ENCODE results near the gene GEMIN7.

The GEMIN7 gene

GRCh38 chr19:45096700-45097099, 17.6 kb downstream of the GEMIN7 start:
- peaks cover 62% of the 10 kb centered on the region for H3K4me1 ChIP-seq (ENCODE audit: insufficient read depth, low read length, severe bottlenecking)
- no peak overlapping the region for H3K4me3 ChIP-seq (ENCODE audit: low read depth, low read length, poor library complexity, severe bottlenecking)
- no peaks in the 10 kb centered on the region for H4K20me1 ChIP-seq (ENCODE audit: insufficient read depth, low read length)
- H3K79me2 ChIP-seq (ENCODE audit: insufficient read depth, low read length) = peaks cover 40% of the 10 kb centered on the region
- H3K9me2 ChIP-seq (ENCODE audit: low read depth, low read length) = no peaks in the 10 kb centered on the region
- H3K9me3 ChIP-seq (ENCODE audit: low read length) = no peaks in the 10 kb centered on the region
- H3F3A ChIP-seq (ENCODE audit: insufficient read depth, low read length) = no peaks in the 10 kb centered on the region
- H3K36me3 ChIP-seq (ENCODE audit: insufficient read depth, low read length) = peaks cover 18% of the 10 kb centered on the region
- H3K27me3 ChIP-seq (ENCODE audit: insufficient read depth, low read length) = no peaks in the 10 kb centered on the region
- TF ChIP-seq CTCF (IDR thresholded peaks at IDR 0.05; ENCODE audit: low read length) (no peak), EZH2 (IDR thresholded peaks at IDR 0.05; ENCODE audit: borderline replicate concordance, low read length) (no peak)
- no peak overlapping the region for H2AFZ ChIP-seq (ENCODE audit: low read length)
- no peak overlapping the region for H3K27ac ChIP-seq (ENCODE audit: low read depth, low read length, poor library complexity, severe bottlenecking)
- 0 out of 2 replicates have a peak overlapping the region, but pooled peaks have one; percentile 2 for H3K4me2 ChIP-seq (ENCODE audit: low read length)
- H3K9ac ChIP-seq (ENCODE audit: low read length) = no peak overlapping the region

- Histone ChIP-seq H3K9me2 (ENCODE audit: low read depth, low read length) (no peaks in the 10 kb centered on the region), H3K79me2 (ENCODE audit: insufficient read depth, low read length) (peaks cover 40% of the 10 kb centered on the region), H3K27me3 (ENCODE audit: insufficient read depth, low read length) (no peaks in the 10 kb centered on the region), H3K4me2 (ENCODE audit: low read length) (no peak overlapping the region; the same call in 1 of the 2 replicates), H3F3A (ENCODE audit: insufficient read depth, low read length) (no peaks in the 10 kb centered on the region), H3K4me1 (ENCODE audit: insufficient read depth, low read length, severe bottlenecking) (peaks cover 56% of the 10 kb centered on the region), H3K9me3 (ENCODE audit: low read length) (no peaks in the 10 kb centered on the region), H3K4me3 (ENCODE audit: low read depth, low read length, poor library complexity, severe bottlenecking) (no peak overlapping the region), H3K9ac (ENCODE audit: low read length) (no peak overlapping the region; the same call in 1 of the 2 replicates), H3K36me3 (ENCODE audit: insufficient read depth, low read length) (peaks cover 18% of the 10 kb centered on the region), H2AFZ (ENCODE audit: low read length) (no peak overlapping the region), H4K20me1 (ENCODE audit: insufficient read depth, low read length) (no peaks in the 10 kb centered on the region), H3K27ac (ENCODE audit: low read depth, low read length, poor library complexity, severe bottlenecking) (no peak overlapping the region)
- TF ChIP-seq CTCF (IDR thresholded peaks at IDR 0.05; ENCODE audit: low read length) = no peak
- no peak for TF ChIP-seq EZH2 (IDR thresholded peaks at IDR 0.05; ENCODE audit: borderline replicate concordance, low read length)
Measured at GRCh38 chr19:45097450-45097775, 18.4 kb downstream of the GEMIN7 start.

- Histone ChIP-seq H3K9ac (ENCODE audit: low read length) (no peak overlapping the region; the same call in 1 of the 2 replicates), H3K4me2 (ENCODE audit: low read length) (peak overlapping the region; percentile 34; the same call in 1 of the 2 replicates), H2AFZ (ENCODE audit: low read length) (no peak overlapping the region), H3K9me3 (ENCODE audit: low read length) (no peaks in the 10 kb centered on the region), H3K36me3 (ENCODE audit: insufficient read depth, low read length) (peaks cover 18% of the 10 kb centered on the region), H3F3A (ENCODE audit: insufficient read depth, low read length) (no peaks in the 10 kb centered on the region), H4K20me1 (ENCODE audit: insufficient read depth, low read length) (no peaks in the 10 kb centered on the region), H3K4me1 (ENCODE audit: insufficient read depth, low read length, severe bottlenecking) (peaks cover 59% of the 10 kb centered on the region), H3K9me2 (ENCODE audit: low read depth, low read length) (no peaks in the 10 kb centered on the region), H3K4me3 (ENCODE audit: low read depth, low read length, poor library complexity, severe bottlenecking) (no peak overlapping the region), H3K27me3 (ENCODE audit: insufficient read depth, low read length) (no peaks in the 10 kb centered on the region), H3K79me2 (ENCODE audit: insufficient read depth, low read length) (peaks cover 40% of the 10 kb centered on the region), H3K27ac (ENCODE audit: low read depth, low read length, poor library complexity, severe bottlenecking) (no peak overlapping the region)
- TF ChIP-seq EZH2 (IDR thresholded peaks at IDR 0.05; ENCODE audit: borderline replicate concordance, low read length) (no peak), CTCF (IDR thresholded peaks at IDR 0.05; ENCODE audit: low read length) (no peak)
Measured at GRCh38 chr19:45097776-45098520, 18.9 kb downstream of the GEMIN7 start.

Data from OCI-LY1 (cell line).